Renal cortex interstitium (tissue), 15 donors: ENCODE data around the gene CPLX1. TPM values are rescaled to one million over a fixed set of nuclear protein-coding genes. Genes with fewer than 3 reads are reported as not detected.

Experiments used
- DNase-seq, 11 donors: peaks; one replicate each; pipeline ENCODE4 v3.0.0-alpha.2; 2013; ENCODE audit warnings: low read depth in 9 of 11, low spot score in 4 of 11; ENCODE audit errors: extremely low read depth in 1 of 11
- long read RNA-seq, 16 experiments: transcript quantifications; one replicate each; lab custom pipeline, GENCODE V29; 2026
- polyA plus RNA-seq, 3 donors: library from polyadenylated mRNA; unstranded; fragments of 120-200 nt; gene quantifications; one replicate each; pipeline ENCODE4 v1.2.1, GENCODE V29; 2013; ENCODE audit not compliant: insufficient read length in 3 of 3

The CPLX1 gene
- polyA plus RNA-seq: 1 to 10 TPM; 1.2 to 4.0 (median 3.2) TPM
- long read RNA-seq, donor 1, partial matches to known transcripts: 0 of 1 reads
- long read RNA-seq, donor 1, other reads (novel, unspliced or antisense): 0 of 1 reads
- long read RNA-seq, donor 2, partial matches to known transcripts: 0 of 2 reads
- long read RNA-seq, donor 2, other reads (novel, unspliced or antisense): 0 of 2 reads
- long read RNA-seq, donor 3, partial matches to known transcripts: 0 of 2 reads
- long read RNA-seq, donor 3, other reads (novel, unspliced or antisense): 0 of 2 reads
- long read RNA-seq, donor 4, partial matches to known transcripts: 0 of 1 reads
- long read RNA-seq, donor 4, other reads (novel, unspliced or antisense): 0 of 1 reads
- long read RNA-seq, donor 5: 0 reads
- long read RNA-seq, donor 6: 0 reads
- long read RNA-seq, donor 7, partial matches to known transcripts: 0 of 1 reads
- long read RNA-seq, donor 7, other reads (novel, unspliced or antisense): 0 of 1 reads
- long read RNA-seq, donor 8: 0 reads
- long read RNA-seq, donor 9, partial matches to known transcripts: 0 of 1 reads
- long read RNA-seq, donor 9, other reads (novel, unspliced or antisense): 0 of 1 reads
- long read RNA-seq, donor 10, partial matches to known transcripts: 0 of 1 reads
- long read RNA-seq, donor 10, other reads (novel, unspliced or antisense): 0 of 1 reads
- long read RNA-seq, donor 11: 0 reads
- long read RNA-seq, donor 12, partial matches to known transcripts: 0 of 1 reads
- long read RNA-seq, donor 12, other reads (novel, unspliced or antisense): 0 of 1 reads
- long read RNA-seq, donor 13: 0 reads
- long read RNA-seq, donor 14: 0 reads
- long read RNA-seq, donor 15, partial matches to known transcripts: 0 of 1 reads
- long read RNA-seq, donor 15, other reads (novel, unspliced or antisense): 0 of 1 reads
- long read RNA-seq, donor 16, partial matches to known transcripts: 0 of 5 reads
- long read RNA-seq, donor 16, other reads (novel, unspliced or antisense): 0 of 5 reads

- DNase-seq: no peak
These were observed at the start of gene CPLX1 for GRCh38 chr4:825971-826330. TSS of gene CPLX1 (minus strand) at chr4:826129. CDS start at chr4:824522, 1,607 bp downstream.

DNA sequence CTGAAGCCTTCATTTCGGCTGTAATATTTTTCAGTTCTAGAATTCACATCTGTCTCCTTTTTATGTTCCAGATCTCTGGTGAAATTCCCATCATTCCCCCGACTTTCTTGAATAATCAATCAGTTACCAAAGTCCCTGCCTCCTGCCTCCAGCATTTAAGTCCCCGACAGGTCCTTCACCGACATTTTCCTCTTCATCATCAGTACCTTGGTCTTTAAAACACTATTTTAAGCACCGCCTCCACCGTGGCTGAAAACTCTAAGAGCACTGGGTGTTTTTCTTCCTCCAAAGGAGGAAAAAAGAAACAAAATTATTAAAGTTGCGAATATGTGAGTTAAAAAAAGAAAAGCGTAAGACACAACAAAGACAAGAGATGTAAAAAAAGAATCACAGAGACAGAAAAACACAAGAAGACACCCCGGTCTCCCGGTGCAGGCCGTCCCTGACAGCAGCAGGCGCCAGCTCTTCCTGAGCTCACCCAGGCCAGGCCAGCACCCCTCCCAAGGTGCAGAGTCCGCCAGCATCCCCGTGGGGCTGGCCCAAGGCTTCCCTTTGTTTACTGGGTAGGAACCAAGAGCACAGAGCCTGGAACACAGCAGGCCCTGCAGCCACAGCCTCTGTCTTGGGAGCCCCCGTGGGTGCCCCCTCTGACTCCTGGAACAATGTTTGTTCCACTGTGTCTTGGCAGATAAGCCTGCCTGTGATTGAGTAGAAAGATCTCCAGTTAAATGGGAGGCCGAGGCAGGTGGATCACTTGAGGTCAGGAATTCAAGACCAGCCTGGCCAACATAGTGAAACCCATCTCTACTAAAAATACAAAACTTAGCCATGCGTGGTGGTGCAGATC lies 49.3 kb upstream of the CPLX1 start:
- DNase-seq: no peak

- DNase-seq: no peak
These were observed 48.1 kb upstream of the CPLX1 start for GRCh38 chr4:874056-874455.

- DNase-seq: no peak
These were observed 46.5 kb upstream of the CPLX1 start for GRCh38 chr4:872241-872981.

- no peak for DNase-seq
These were observed 45.6 kb upstream of the CPLX1 start for GRCh38 chr4:871484-871883.

GRCh38 chr4:870951-871350 lies 45.0 kb upstream of the CPLX1 start:
- no peak for DNase-seq

DNA sequence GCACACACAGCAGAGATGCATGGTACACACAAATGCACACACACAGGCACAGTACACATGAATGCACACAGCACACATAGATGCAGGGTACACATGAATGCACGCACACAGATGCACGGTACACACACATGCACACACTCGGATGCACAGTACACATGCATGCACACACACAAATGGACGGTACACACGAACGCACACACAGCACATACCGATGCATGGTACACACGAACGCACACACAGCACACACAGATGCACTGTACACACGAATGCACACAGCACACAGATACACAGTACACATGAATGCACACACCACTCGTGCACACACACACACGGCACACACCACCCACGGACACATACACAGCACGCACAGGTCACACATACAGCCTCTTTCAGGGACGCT lies 43.8 kb upstream of the CPLX1 start:
- no peak for DNase-seq

GRCh38 chr4:868421-868820 lies 42.5 kb upstream of the CPLX1 start:
- DNase-seq: no peak

- no peak for DNase-seq
These were observed 41.8 kb upstream of the CPLX1 start for GRCh38 chr4:867526-868250.

GRCh38 chr4:866761-867390 lies 40.9 kb upstream of the CPLX1 start:
- DNase-seq: no peak

DNA sequence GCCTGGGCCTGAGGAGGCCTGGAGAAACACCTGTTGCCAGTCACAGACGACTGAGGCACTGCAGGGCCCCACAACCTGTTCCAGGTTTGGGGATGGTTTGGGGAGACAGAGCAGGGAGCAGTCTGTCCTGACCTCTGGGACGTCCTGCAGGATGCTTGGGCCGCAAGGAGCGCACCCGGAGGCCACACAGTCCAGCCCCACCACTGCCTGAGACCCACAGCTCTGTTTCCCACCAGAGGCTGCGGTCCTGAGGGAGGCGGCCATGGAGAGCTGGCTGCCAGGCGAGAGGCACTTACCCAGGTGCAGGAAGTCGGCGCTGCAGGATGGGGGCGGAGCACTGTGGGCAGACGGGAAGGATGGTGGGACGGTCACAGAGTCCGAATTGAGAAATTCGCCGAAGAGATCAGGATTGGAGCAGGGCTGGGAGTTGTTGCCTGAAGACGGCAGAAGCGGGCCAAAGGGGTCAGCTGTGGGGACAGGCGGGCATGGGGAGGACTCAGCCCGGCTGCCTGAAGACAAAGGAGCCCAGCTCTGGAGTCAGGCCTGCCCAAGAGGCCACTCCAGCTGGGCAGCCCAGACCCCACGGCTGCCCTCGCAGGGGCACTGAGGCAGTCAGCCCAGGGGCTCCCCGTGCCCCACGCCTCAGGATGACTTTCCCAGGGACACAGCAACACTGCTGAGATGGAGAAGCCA lies 40.3 kb upstream of the CPLX1 start:
- no peak for DNase-seq

DNA sequence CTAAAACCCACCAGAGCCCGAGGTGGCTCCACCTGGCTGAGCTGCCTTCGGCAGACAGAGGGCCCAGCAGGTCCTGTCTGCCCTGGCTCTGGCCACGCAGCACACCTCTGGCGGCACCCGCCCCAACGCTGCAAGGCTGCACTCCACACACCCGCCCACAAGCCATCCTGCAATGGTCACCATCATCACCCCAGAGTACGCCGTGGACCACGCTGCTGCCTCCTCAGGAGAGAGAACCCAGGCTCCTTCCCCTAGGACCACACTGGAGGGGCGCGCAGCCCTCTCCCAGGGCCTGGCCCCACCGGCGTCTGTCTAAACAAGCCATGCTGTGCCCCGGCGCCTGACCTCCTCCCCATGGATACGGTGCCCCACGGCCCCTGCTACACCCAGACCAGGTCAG lies 39.6 kb upstream of the CPLX1 start:
- no peak for DNase-seq

DNA sequence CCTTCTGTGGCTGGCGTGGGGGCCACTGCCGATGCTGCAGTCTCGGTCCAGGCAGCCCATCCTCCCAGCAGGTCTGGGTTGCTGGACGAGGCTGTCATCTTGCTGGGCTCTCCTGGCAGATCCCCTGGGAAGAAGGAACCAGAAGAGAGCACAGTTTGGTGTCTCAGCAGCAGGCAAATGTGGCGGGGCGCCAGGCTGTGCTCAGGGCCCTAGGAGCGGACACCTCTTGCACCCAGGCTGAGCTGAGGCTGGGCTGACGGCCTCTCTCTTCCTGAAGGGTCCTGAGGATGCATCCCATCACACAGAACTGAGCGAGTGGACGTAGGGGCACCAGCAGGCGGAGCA lies 39.2 kb upstream of the CPLX1 start:
- DNase-seq: no peak

GRCh38 chr4:864456-865120 lies 38.7 kb upstream of the CPLX1 start:
- no peak for DNase-seq

DNA sequence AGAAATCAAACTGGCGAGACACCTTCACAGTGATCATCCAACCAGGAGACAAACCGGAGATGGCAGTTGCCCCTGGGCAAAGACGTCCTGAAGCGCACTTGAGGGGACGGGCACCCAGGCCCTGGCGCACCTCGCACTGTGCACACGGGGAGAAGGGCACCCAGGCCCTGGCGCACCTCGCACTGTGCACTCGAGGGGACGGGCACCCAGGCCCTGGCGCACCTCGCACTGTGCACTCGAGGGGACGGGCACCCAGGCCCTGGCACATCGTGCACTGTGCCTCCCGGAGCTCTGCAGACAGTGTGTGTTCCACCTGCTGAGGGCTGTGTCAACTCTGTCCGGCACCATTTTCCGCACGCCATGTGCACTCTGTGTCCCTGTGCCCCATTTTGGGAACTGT lies 34.6 kb upstream of the CPLX1 start:
- DNase-seq: no peak

- no peak for DNase-seq
These were observed 33.6 kb upstream of the CPLX1 start for GRCh38 chr4:859496-859895.
